Mucosa of descending colon (tissue), 3 donors: ENCODE data around the gene AK8. TPM values are rescaled to one million over a fixed set of nuclear protein-coding genes. Genes with fewer than 3 reads are reported as not detected.
A peak's percentile ranks its signal among the peaks of the same experiment; 100 is the strongest.

ENCODE experiments used
- ATAC-seq: fragments of 200-7000 bp; cut with Tn5 transposase; one replicate; pipeline ENCODE4 v1.9.1; 2020; ENCODE audit warnings: mild to moderate bottlenecking, moderate library complexity
- DNase-seq, 3 donors: peaks; one replicate each; pipeline ENCODE4 v3.0.0-alpha.2; 2020
- H3K36me3 ChIP-seq: fragments of 200-600 bp; one replicate; pipeline ENCODE4 v1.8.0; 2021; ENCODE audit warnings: low read depth, mild to moderate bottlenecking
- H3K4me1 ChIP-seq: fragments of 200-600 bp; one replicate; pipeline ENCODE4 v1.8.0; 2021; ENCODE audit warnings: low read depth, mild to moderate bottlenecking
- H3K4me3 ChIP-seq: fragments of 200-600 bp; one replicate; pipeline ENCODE4 v1.8.0; 2021; ENCODE audit warnings: mild to moderate bottlenecking
- H3K9me3 ChIP-seq: fragments of 200-600 bp; one replicate; pipeline ENCODE4 v1.8.0; 2021; ENCODE audit warnings: mild to moderate bottlenecking
- intact Hi-C, 2 donors: fragments of 100-400 bp; cut with DNase I in 1 of 2; cut with micrococcal nuclease in 1 of 2; formaldehyde crosslinking; loops; one replicate each; pipeline versions ENCODE4 v1.11.0 to v1.11.1; 2022; cut with DNase I, micrococcal nuclease
- total RNA-seq, 3 donors: library from RNA; stranded (reverse); fragmentation: NEBNext Ultra II Directional in 2 of 3; extraction: Animal tissue kit (Norgen Biotek cat#: 25700) in 2 of 3; gene quantifications; one replicate each; pipeline versions ENCODE4 v1.2.1 to v1.2.4, GENCODE V29; 2021 to 2023
- TF ChIP-seq, protein P1 (sequence below): fragments of 200-600 bp; IDR thresholded peaks from one replicate; pipeline ENCODE4 v1.8.0; 2022; ENCODE audit warnings: antibody characterized with exemption, mild to moderate bottlenecking
- donor health status: DM: no; HTN: no; CAD: no; lungs with moderate emphysema.
- donor health status: DM: no; HTN: no; CAD: no.
- donor health status: DM: no; HTN: yes; CAD: no.

Gene AK8
- total RNA-seq, 3 donors from 2014 or later, result 0.96 to 2.0 TPM; not detected in 1

DNA sequence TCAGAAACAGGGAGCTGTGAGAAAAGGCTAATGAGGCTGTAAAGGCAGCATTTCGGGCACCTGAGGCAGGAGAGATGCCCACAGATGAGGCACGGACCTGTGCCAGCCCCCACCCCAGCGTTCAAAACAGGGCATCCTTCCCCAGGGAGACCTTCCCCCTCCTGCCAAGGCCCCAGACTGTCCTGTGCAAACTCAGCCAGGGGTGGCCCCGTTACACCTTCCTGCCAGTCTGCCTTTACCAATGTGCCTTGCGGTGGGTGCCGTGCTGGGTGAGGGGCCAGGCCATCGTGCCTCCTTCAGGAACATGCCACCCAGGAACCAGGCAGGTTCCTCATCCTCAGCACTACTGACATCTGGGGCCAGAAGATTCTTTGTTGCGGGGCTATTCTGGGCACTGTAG lies 53.9 kb downstream of the AK8 start:
- intact Hi-C loops, result no loop called here
- DNase-seq (no peak), ATAC-seq (no peak)
- Histone ChIP-seq H3K4me3 (no peak overlapping the region), H3K36me3 (no peaks in the 10 kb centered on the region), H3K9me3 (no peaks in the 10 kb centered on the region), H3K4me1 (no peaks in the 10 kb centered on the region)
- TF ChIP-seq, protein P1, sequence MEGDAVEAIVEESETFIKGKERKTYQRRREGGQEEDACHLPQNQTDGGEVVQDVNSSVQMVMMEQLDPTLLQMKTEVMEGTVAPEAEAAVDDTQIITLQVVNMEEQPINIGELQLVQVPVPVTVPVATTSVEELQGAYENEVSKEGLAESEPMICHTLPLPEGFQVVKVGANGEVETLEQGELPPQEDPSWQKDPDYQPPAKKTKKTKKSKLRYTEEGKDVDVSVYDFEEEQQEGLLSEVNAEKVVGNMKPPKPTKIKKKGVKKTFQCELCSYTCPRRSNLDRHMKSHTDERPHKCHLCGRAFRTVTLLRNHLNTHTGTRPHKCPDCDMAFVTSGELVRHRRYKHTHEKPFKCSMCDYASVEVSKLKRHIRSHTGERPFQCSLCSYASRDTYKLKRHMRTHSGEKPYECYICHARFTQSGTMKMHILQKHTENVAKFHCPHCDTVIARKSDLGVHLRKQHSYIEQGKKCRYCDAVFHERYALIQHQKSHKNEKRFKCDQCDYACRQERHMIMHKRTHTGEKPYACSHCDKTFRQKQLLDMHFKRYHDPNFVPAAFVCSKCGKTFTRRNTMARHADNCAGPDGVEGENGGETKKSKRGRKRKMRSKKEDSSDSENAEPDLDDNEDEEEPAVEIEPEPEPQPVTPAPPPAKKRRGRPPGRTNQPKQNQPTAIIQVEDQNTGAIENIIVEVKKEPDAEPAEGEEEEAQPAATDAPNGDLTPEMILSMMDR, result no peak

GRCh38 chr9:132823370-132824145 lies 54.5 kb downstream of the AK8 start:
- H3K4me1 ChIP-seq, result no peaks in the 10 kb centered on the region
- peak in 1 of 3 donors; percentile 36 for DNase-seq
- intact Hi-C loops, result no loop called here
- H3K4me3 ChIP-seq, result no peak overlapping the region
- ATAC-seq, result peak; percentile 82
- no peaks in the 10 kb centered on the region for H3K9me3 ChIP-seq
- TF ChIP-seq, protein P1, result no peak
- H3K36me3 ChIP-seq, result no peaks in the 10 kb centered on the region

- Histone ChIP-seq H3K4me1 (no peaks in the 10 kb centered on the region), H3K4me3 (no peak overlapping the region), H3K9me3 (no peaks in the 10 kb centered on the region), H3K36me3 (no peaks in the 10 kb centered on the region)
- ATAC-seq, result no peak
- intact Hi-C loops, result no loop called here
- TF ChIP-seq, protein P1, result no peak
- no peak for DNase-seq
These were observed 57.7 kb downstream of the AK8 start for GRCh38 chr9:132820169-132820944.

DNA sequence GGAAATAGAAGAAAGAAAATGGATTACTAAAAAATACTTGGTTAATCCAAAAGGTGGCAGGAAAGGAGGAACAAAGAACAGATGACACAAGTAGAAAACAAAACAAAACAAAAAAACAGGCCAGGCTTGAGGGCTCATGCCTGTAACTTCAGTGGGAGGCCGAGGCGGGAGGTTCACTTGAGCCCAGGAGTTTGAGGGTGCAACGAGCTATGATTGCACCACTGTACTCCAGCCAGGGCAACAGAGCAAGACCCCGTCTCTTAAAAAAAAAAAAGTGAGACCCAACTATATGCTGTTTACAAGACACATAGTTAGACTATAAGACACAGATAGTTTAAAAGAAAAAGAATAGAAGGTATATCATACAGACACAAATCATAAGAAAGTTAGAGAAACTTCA lies 59.5 kb downstream of the AK8 start:
- intact Hi-C loops, result no loop called here
- H3K36me3 ChIP-seq, result no peaks in the 10 kb centered on the region
- H3K4me1 ChIP-seq, result no peaks in the 10 kb centered on the region
- ATAC-seq, result no peak
- no peak for DNase-seq
- no peak overlapping the region for H3K4me3 ChIP-seq
- TF ChIP-seq, protein P1, result no peak
- H3K9me3 ChIP-seq, result no peaks in the 10 kb centered on the region

GRCh38 chr9:132814937-132815336 lies 63.1 kb downstream of the AK8 start:
- Histone ChIP-seq H3K4me1 (no peaks in the 10 kb centered on the region), H3K36me3 (no peaks in the 10 kb centered on the region), H3K4me3 (no peak overlapping the region), H3K9me3 (no peaks in the 10 kb centered on the region)
- TF ChIP-seq, protein P1, result no peak
- intact Hi-C loops, result no loop called here
- DNase-seq, result no peak
- ATAC-seq, result no peak
